SK-N-DZ (cell line): Measurements from ENCODE around the gene SORCS3.

Experiments used
- DNase-seq: peaks from one replicate; pipeline ENCODE4 v3.0.0-alpha.2; 2015; ENCODE audit warnings: low spot score

SORCS3 gene

DNA sequence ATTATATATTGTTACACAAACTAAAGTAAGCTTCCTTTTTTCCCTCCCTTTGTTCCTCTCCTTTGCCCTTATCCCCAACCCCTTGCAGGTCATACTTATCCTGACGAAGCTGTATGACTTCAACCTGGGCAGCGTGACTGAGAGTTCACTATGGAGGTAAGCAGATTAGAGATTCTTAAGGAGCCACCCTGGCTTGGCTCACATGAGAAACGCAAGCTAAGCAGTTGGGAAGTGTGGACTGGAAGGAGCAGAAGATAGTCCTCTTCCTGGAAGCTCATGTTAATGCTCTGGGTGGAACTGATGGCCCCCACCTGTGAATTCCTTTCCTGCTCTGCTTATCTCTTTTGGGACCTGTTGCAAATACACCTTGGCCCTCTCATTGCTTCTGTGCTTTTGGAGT is 201.6 kb downstream of the SORCS3 start:
- no peak for DNase-seq

DNA sequence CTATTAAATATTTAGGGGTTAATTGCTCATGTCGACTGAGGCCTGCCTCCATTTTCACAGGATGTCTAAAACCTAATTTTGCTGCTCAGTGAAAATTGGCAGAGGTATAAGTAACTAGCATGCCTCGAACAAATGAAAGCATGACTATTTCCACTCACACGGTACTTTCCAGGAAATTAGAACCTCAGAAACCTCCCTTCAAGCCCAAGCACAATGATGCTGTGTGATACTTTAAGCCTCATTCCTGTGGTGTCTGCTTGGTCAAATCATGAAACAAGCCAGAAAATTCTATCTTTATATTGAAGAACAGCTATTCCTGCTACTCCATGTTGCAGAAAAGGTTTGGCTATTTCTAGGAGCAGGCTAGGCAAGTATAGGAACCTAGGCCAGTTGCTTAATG is 203.0 kb downstream of the SORCS3 start:
- no peak for DNase-seq

DNA sequence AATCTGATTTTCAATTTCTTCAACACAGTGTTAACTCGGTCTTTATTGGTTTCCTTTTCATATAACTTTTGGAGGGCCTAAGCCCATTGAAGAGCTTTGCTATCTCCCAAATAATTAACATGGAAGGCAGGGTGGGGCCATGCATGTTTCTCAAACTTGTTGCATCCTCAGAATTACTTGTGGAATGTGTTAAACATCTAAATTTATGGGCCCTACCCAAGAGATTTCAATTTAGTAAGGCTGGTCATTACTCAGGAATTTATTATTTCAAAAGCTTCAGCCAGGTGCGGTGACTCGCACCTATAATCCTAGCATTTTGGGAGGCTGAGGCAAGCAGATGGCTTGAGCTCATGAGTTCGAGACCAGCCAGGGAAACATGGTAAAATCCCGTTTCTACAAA is 208.9 kb downstream of the SORCS3 start:
- no peak for DNase-seq

DNA sequence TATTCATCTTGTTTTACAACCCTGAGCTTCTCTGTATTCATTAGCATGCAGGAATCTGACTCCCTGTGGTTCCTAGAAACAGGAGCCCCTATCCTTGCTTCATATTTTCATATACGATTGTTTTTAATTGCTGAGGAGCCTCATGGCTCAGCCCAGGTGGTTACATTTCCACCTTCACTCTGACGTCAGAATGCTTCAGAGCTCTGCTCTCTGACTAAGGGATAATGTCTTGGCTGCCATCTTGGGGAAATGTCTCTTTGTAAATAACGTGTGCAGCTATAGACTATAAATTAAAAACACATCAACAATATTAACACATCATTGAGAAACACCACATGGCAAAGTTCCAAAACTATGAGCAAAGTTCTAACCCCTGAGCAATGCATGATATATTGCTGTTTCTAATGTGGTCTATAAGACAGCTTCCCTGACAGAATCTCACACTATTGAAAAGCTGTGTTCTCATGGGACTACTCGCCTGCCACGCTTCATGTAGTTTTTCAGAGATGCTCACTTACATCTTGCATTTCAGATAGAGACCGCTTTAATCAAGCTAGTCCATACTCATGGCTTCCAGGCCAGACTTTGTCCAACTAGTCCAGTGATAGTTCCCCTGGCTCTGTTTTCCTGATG is 227.0 kb downstream of the SORCS3 start:
- no peak for DNase-seq

DNA sequence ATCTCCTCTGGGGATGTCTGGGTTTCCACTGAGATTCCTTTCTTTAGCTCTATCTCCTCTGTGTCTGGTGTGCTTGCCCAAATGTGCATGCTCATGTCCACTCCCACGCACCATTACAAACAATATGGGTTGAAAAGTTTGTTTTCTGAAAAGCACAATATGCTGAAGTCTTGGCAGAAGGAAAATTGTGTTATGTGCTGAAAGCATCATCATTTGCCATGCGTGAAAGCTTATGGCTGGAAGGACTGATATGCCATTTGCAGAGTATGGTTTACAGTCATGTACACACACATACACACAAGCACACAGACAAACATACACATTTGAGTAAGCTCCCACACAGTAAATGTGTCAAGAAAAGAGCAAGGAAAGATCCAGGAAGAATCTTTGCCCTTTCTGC is 231.6 kb downstream of the SORCS3 start:
- DNase-seq, result no peak

DNA sequence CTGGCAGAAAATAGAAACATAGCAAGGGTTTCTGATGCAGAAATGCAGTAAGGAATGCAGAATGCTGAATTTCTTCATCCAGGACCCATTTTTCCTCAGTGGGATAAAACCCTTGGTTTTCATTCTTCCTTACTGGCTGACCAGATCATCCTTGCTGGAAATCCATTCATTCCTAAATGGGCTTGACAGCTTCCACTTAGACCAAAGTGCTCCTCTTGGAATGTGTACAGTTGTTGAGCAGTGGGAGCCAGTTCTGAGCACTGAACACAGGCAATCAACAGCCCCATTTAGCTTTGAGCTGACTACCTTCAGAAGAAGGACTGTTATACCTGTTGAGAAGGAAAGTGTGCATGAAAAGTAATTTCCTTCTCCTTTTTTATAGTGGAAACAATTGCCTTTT is 232.1 kb downstream of the SORCS3 start:
- no peak for DNase-seq

DNA sequence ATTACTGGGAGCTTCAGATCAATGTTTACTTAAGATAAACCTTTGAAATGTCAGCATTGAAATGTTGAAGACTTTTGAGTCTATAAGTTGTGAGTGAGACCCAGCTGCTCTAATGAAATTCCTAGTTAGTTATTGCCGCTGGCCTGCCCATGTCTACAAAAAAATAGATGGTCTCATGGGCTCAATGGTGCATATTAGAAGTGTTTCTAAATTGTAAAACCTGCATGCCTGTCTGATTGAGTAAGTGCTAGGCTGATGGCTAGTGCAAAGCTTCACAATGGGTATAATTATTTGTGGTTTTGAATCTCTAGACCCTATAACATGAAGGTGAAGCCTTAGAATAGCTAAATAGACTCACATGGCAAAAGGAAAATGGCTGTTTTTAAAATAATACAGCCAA is 234.5 kb downstream of the SORCS3 start:
- DNase-seq, result no peak

DNA sequence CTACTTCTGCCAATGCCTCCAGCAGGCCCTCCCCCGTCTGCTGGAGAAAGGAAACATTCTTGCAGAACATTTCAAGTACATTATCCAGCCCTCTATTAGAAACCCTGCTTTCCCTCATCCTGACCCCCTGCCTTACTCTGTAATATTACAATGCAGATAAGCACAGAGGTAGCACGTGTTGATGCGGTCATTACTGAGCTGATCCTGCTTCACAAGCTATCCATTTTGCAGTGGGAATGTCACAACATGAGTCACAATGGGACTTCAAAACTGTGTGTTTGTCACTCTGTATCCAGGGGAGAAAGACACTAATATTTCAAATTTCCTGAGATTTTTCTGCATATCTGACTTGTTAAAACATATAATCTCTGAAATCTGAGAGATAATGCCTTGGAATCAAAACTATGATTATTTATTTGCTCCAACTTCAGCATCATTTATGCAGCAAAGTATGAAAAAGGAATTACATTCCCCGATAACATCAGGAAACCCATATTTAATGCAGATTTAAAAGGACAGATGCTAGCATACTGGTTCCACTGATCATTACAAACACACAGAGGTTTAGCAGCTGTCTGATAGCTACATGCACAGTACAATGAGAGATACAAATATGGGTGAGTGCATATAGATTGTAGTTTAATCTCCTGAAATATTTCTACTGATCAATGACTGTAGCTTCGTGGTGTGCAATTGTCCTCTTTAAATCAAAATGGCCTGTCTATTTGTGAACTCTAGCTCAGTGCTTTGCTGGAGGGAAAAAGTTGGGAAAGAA is 239.7 kb downstream of the SORCS3 start:
- no peak for DNase-seq

DNA sequence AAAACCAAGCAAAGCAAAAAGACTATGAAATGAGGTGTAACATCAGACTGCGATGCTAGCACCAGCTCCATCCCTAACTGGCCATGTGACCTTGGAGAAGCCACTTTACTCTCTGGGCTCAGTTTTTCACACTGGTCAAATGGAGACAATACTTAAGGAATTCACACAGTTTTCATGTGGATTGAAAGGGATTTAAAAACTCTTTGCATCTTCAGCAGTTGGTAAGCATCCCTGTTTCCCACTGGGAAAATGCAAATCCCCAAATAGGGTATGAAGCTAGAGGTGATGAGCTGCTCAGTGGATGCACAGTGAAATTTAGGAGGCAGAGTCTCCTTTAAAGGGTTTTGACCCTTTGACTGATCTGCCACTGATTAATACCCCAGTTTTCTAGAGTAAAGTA is 240.7 kb downstream of the SORCS3 start:
- DNase-seq, result no peak

DNA sequence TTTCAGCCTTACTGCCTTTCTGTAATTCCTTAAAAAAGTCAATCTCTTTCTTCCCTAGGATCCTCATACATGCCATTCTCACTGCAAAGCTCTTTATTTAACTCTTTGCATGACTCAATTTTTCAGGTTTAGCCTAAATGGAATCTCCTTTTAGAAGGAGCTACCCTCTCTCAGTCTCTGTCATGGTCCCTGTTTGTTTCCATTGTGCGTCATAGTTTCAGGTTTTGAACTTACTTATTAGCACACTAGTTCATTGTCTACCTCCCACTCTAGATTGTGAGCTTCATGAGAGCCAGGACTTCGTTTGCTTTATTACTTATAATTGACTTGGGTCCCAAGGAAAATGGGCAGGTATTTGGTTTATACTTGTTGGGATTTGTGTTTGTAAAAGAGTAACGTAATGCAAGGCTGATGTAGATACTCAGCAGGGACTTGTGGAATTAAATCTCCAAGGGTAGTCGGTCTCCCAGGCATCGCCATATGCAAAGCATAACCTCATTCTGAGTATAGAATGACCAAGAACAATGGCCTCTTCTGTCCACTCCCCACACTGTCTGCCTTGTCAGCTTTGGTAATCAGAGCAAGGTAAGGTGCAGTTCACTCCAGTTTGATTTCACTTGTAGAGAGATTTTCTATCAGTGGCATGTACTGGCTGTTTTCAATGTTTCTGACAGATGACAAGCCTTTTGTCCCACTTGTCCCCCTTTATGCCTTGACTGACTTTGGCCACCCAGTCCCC is 252.0 kb downstream of the SORCS3 start:
- DNase-seq, result no peak

DNA sequence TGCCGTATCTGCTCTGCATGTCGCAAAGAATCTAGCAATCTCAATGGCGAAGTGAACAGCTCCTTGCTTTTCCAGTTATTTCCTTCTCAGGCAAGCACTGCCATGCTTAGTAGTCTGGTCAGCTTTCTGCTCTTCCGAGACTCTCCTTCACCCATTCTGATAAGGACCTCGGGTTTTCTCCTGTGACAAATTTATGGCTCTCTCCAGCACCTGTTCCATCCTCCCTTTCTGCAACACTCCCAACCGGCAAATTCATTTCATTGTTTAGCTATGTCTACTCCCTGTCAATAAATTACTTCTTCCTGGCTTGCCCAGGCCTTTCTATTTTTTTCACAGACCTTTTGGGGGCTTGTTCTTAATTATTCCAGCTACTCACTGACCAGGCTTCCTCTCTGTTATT is 252.6 kb downstream of the SORCS3 start:
- DNase-seq, result no peak

DNA sequence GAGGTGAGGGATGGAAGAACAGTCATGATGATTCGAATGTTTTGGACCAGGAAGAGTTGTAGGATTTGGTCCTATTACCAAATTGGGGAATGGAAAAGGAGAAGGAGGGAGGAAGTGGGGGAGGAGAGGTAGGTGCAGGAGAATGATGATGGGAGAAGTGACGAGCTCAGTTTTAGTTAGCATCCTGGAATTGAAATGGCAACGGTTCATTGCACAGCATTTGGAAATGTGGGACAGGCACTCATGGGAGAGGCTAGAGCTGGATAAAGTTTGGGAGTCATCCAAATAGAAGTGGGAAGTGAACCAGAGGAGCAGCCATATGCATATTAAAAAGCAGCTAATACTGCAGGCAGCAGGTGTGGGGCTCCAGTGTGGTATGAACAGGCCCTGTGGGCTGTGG is 253.6 kb downstream of the SORCS3 start:
- no peak for DNase-seq

DNA sequence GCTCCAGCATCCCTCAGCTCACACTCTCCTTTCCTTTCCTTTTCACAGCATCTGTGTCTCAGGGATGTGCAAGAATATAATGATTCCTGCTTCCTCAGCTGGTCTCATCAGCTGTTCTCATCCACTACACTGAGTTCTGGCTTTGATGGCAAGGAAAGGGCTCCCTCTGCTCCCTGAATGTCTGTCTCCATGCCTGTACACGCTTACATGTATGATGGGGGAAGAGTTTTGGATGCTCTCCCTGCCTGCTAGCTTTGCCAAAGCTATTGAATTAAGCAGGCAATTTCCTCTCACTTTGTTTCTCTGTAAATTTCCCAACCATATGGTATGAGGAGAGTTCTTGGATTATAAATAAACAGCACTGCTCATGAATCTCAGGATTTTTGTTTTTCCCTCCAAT is 254.5 kb downstream of the SORCS3 start:
- DNase-seq, result no peak

DNA sequence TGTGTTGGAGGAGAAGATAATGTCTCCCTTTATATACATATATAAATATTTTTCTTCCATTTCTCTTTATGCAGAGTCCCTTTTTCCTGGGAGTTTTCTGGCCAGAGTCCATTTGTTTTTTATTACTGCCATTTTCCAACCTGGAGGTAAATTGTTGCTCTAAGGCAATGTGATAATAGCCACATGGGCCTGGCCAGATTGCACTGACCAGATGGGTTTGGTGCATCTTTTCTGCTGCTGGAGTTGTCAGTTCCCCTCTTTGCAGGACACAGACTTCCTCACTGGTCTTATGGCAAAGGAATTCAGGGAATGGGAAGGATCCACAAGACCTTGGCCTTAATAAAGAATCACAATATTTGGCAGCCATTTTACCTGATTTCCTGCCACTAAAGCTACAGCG is 254.9 kb downstream of the SORCS3 start:
- no peak for DNase-seq

DNA sequence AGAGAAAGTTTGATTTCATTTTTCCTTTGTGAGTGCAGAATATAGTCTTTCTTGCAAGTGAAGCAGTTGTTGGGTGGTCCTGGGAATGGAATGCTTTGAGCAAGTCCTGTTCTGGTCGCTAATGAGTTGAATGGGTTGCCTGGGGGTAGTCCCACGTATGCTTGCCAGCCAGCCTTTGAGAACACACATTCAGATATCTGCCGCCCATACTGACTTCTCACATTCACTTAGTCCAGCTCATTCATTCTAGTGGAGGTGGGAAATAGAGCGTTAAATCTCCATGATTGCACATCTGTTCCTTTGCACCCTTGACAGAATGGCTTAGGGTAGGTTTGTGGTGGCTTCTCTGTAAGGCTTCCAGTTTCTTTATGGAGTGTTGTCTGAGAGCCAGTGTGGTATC is 256.6 kb downstream of the SORCS3 start:
- no peak for DNase-seq

DNA sequence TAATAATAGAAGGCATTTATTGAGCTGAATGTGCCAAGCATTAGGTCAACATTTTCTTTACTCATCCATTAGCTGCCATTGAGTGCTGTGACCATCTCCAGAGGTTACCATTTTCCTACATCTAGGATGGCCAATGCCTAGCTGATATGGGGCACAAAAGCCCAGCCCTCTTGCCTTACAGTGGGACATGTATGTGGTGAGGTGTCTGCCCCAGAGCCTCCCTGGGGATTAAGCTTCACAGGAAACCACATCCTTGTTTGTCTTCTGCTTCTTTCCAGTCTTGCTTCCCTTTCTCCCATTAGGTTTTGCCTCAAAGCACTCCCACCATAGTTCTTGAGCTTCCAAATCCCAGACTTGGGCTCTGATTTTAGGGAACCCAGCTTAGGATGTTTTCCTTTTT is 258.7 kb downstream of the SORCS3 start:
- no peak for DNase-seq

DNA sequence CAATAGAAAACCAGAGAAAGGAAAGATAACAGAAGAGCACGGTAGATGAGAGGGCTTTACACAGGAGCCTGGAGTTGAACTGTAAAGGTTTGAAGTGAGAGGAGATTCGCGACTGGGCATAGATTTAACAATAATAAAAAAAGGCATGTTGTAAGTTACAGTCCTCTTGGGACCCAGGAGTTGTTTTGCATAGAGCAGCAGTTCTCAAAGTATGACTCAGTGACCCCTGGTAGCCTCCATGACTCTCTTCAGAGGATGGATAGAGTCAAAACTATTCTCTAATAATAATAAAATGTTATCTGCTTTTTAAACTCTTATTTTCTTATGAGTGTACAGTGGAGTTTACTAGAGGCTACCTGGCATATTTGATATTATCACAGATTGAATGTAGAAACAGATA is 262.3 kb downstream of the SORCS3 start:
- DNase-seq, result no peak

DNA sequence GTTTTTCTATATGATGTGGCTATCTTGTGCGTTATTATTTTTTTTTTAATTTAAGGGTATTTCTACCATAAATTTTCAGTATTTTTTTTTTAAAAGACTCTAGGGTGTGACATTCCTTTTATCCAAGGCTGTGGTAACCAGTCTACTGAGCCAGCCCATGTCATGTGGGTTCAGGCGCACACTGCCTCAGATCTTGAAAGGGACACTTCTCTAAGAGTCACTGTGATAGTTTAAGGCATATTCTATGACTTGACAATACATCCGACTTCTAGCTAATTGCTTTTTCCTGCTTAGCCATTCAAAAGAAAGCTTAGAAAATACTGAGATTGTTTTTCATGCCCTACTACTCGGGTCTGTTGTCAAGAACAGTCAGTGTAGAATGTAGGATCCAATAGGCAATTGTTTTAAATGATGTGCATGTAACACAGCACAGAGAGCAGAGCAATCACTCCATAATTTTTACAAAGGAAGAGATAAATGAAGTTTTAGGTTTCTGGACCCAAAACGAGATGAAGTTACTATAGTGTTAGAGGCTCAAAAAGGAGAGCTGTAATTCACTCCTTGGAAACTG is 263.7 kb downstream of the SORCS3 start:
- no peak for DNase-seq

DNA sequence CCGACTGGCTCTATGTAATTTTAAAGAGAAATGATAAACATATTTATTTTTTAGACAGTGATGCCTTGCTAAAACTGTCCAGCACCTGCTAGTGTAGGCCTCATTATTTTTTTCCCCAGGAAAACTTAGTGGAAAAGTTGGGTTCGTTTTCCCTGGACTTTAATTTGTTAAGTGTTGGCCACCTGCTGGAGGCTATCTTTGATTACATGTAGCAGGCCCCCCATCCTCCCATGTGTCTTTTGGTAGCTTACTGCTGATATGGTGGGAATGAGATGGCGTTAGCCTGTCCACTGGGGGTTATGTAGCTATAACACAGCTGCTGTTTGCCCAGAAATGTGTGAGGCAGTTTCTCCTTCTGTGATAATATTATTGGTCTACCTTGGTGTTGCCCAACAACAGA is 265.0 kb downstream of the SORCS3 start:
- DNase-seq, result no peak

DNA sequence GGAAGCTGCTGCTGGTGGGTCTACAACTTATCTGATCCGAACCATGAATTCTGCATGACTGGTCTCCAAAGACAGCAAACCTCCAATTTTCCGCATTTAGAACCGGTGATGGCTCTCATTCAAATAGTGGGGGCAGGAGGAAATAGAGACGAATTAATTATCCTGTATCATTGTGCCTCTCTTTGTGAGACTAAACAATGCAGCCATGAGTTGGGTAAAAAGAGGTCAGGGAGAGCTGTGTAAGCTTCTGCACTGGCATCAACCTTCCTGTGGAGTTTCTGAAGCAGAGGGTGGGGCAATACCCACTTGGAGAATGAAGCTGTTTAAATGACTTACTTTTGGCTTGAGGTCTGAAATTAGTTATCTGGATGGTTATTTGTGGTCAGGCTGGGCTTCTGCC is 266.4 kb downstream of the SORCS3 start:
- no peak for DNase-seq

DNA sequence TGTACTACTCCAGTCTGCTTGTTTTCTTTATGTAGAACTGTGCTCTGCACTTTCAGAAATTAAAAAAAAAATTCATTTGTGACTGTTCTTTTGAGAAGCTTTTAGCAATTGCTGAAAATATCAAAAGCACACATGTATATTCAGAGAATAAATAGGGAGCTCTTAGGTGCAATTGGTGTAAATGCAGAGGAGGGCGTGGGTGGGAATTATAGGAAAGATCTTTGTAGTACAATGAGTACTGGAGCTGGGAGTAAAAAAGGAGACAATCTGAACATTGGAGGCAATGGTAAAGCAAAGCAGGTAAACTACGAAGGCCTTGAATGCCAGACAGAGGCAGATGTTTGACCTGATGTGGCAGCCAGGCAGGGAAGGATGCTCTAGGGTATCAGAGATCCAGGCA is 267.5 kb downstream of the SORCS3 start:
- no peak for DNase-seq

DNA sequence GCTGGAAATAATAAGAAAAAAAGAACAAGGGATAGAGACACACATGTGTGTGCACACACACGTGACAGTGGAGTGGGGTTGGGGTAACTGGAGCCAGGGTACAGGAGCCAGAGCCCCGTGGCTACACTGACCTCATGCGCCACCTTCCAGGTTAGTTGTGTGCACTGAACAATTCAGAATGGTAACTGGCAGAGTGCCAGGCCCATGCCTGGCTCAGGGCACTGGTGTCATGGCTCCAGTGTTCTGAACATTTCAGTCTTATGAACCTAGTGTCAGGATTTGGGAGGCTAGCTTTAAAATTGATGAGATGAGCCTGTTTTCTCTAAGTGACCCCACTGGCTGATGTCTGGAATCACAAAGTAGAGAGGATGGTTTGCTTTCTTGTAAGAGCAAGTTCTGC is 269.6 kb downstream of the SORCS3 start:
- no peak for DNase-seq

DNA sequence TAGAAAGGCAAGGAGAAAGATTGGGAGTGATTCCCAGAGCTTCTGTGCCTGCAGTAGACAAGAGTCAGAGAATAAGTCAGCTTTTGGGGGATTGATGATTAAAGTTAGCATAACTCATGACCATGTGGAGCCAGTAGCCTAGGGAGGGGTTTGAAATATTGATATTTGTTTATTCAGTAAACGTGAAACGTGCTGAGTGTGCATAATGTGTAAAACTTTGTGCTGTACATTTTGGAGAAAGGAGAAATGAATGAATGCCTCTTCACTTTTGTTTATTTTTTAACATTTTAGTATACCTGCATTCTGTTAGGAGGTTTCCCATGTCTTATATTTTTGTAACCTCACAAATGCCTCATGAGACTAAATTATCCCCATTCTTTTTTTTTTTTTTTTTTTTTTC is 272.3 kb downstream of the SORCS3 start:
- no peak for DNase-seq
